SJCRH30 (cell line): ENCODE results near the gene SWT1. TPM values are rescaled to one million over a fixed set of nuclear protein-coding genes. Genes with fewer than 3 reads are reported as not detected.
"Not testable (repeated sequence)": the region's sequence is repeated elsewhere in the genome, so short reads cannot be mapped to it uniquely, and the experiment has no call there.

ENCODE experiments used
- DNase-seq, 2 experiments: peaks; one replicate each; pipeline ENCODE4 v3.0.0-alpha.2; 2015 to 2020
- H3K27ac ChIP-seq: fragments of 250-450 bp; sonication (Bioruptor Pico); 2 replicates; pipeline ENCODE4 v1.5.1; 2020; ENCODE audit warnings: mild to moderate bottlenecking, moderate library complexity
- H3K27me3 ChIP-seq: fragments of 250-450 bp; sonication (Bioruptor Pico); 2 replicates; pipeline ENCODE4 v1.5.1; 2020; ENCODE audit warnings: mild to moderate bottlenecking, moderate library complexity
- H3K36me3 ChIP-seq: fragments of 250-450 bp; sonication (Bioruptor Pico); 2 replicates; pipeline ENCODE4 v1.5.1; 2020; ENCODE audit warnings: mild to moderate bottlenecking, moderate library complexity
- H3K4me1 ChIP-seq: fragments of 250-450 bp; sonication (Bioruptor Pico); 2 replicates; pipeline ENCODE4 v1.5.1; 2020; ENCODE audit warnings: mild to moderate bottlenecking, moderate library complexity
- H3K4me3 ChIP-seq: fragments of 250-450 bp; sonication (Bioruptor Pico); 2 replicates; pipeline ENCODE4 v1.5.1; 2020; ENCODE audit warnings: mild to moderate bottlenecking, moderate library complexity
- H3K9me3 ChIP-seq: fragments of 250-450 bp; sonication (Bioruptor Pico); replicated peaks from 2 replicates; pipeline ENCODE4 v1.5.1; 2020; ENCODE audit warnings: mild to moderate bottlenecking, moderate library complexity
- total RNA-seq: library from RNA; depleted of rRNA; stranded (reverse); fragments of >200 nt; shearing (Covaris generic); gene quantifications from 2 replicates; pipeline ENCODE4 v1.2.3, GENCODE V29; 2014; rRNA removed

The SWT1 gene
- total RNA-seq, 1 experiment from 2014 or later: 5.0 TPM

- not testable (repeated sequence) for H3K27me3 ChIP-seq, DNase-seq, H3K36me3 ChIP-seq, H3K9me3 ChIP-seq, H3K4me1 ChIP-seq, H3K4me3 ChIP-seq, H3K27ac ChIP-seq
Measured at GRCh38 chr1:185321653-185322221, 164.8 kb downstream of the SWT1 start.

GRCh38 chr1:185322636-185323035 is 165.7 kb downstream of the SWT1 start:
- no peak for DNase-seq
- Histone ChIP-seq H3K4me3 (no peak overlapping the region), H3K27me3 (no peaks in the 10 kb centered on the region), H3K4me1 (no peaks in the 10 kb centered on the region), H3K36me3 (no peaks in the 10 kb centered on the region), H3K9me3 (no peaks in the 10 kb centered on the region), H3K27ac (no peak overlapping the region)

DNA sequence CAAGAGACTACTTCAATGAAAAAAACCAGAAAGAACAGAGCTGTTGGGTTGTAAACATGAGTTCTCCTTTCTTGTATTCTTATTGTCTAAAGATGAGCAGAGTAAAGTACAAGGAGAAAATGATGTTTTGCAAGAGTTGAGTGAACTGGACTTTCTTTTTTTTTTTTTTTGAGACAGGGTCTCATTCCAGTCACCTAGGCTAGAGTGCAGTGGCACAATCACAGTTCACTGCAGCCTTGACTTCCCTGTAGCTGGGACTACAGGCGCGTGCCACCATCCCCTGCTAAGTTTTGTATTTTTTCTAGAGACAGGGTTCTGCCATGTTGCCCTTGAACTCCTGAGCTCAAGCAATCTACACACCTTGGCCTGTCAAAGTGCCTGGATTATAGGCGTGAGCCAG is 167.2 kb downstream of the SWT1 start:
- no peaks in the 10 kb centered on the region for H3K9me3 ChIP-seq
- H3K27ac ChIP-seq: no peak overlapping the region
- H3K27me3 ChIP-seq: no peaks in the 10 kb centered on the region
- no peaks in the 10 kb centered on the region for H3K36me3 ChIP-seq
- no peak overlapping the region for H3K4me3 ChIP-seq
- no peak for DNase-seq
- H3K4me1 ChIP-seq: no peaks in the 10 kb centered on the region

- Histone ChIP-seq H3K27ac (no peak overlapping the region), H3K27me3 (no peaks in the 10 kb centered on the region), H3K36me3 (no peaks in the 10 kb centered on the region)
Measured at GRCh38 chr1:185325413-185325812, 168.4 kb downstream of the SWT1 start.

DNA sequence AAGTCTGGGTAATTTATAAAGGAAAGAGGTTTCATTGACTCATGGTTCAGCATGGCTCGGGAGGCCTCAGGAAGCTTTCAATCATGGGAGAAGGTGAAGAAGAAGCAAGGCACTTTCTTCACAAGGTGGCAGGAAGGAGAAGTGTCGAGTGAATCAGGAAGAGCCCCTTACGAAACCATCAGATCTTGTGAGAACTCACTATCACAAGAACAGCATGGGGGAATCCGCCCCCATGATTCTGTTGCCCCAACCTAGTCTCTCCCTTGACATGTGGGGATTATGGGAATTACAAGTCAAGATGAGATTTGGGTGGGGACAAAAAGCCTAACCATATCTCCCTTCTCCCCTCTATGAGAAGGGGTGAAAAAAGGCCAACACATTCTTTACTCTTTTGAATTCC is 171.3 kb downstream of the SWT1 start:
- Histone ChIP-seq H3K4me3 (no peak overlapping the region), H3K27me3 (no peaks in the 10 kb centered on the region), H3K9me3 (no peaks in the 10 kb centered on the region), H3K36me3 (no peaks in the 10 kb centered on the region), H3K27ac (no peak overlapping the region), H3K4me1 (no peaks in the 10 kb centered on the region)
- no peak for DNase-seq

More at GRCh38 chr1:185325413-185325812, 168.4 kb downstream of the SWT1 start:
- Histone ChIP-seq H3K9me3 (no peaks in the 10 kb centered on the region), H3K4me1 (no peaks in the 10 kb centered on the region), H3K4me3 (no peak overlapping the region)
- DNase-seq: no peak

DNA sequence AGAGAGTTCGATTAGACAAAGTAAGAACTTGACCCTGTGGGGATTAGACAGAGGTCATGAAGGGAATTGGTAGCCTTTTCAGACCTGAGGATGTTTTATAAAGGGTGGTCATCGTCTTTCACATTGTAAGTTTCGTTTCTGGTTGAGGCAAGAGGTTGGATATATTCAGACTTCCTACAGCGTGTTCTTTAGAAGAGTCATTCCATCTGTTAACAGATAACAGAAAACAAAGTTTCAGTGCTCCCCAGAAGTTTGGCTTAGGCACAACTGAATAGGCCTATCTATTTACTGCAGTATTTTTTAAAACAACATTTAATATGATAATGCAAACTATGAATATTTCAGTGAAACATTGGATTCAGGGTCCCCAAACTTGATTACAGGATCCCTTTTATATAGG is 177.2 kb downstream of the SWT1 start:
- no peak for DNase-seq
- Histone ChIP-seq H3K9me3 (no peaks in the 10 kb centered on the region), H3K27me3 (no peaks in the 10 kb centered on the region), H3K36me3 (no peaks in the 10 kb centered on the region), H3K4me3 (no peak overlapping the region), H3K27ac (no peak overlapping the region), H3K4me1 (no peaks in the 10 kb centered on the region)

GRCh38 chr1:185337246-185337645 is 180.3 kb downstream of the SWT1 start:
- H3K27me3 ChIP-seq: no peaks in the 10 kb centered on the region
- H3K4me1 ChIP-seq: no peaks in the 10 kb centered on the region
- no peak for DNase-seq
- H3K9me3 ChIP-seq: no peaks in the 10 kb centered on the region
- no peak overlapping the region for H3K27ac ChIP-seq
- H3K4me3 ChIP-seq: no peak overlapping the region
- no peaks in the 10 kb centered on the region for H3K36me3 ChIP-seq

- no peak for DNase-seq
- no peak overlapping the region for H3K4me3 ChIP-seq
- H3K27me3 ChIP-seq: no peaks in the 10 kb centered on the region
- H3K36me3 ChIP-seq: no peaks in the 10 kb centered on the region
- H3K27ac ChIP-seq: no peak overlapping the region
- H3K9me3 ChIP-seq: no peaks in the 10 kb centered on the region
- no peaks in the 10 kb centered on the region for H3K4me1 ChIP-seq
Measured at GRCh38 chr1:185338719-185339622, 182.0 kb downstream of the SWT1 start.

DNA sequence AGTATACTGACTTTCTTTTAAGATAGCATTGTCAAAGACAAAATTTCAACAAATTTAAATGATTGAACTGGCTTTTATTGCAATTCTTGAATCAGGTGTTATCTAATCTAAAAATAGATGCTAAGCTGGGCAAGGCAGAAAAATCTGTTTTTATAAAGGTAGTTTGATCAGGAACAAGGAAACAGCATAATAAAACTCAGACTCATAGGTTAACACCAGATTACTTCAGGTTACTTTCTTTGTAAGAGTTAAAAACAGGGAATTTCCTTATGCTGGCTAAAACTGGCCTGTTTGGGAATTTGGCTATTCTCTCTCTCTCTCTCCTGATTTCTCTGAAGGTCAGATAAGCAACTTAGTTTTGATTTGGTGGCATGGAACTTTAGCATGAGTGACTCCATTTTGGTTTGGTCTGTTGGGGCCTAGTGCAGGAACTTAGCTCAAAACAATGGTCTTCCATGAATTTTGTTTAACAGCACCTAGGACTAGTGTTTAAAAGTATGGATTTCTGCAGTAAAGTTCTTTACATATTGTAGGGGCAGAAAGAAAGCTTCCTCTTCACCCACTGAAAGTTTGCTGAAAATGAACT is 184.3 kb downstream of the SWT1 start:
- no peaks in the 10 kb centered on the region for H3K9me3 ChIP-seq
- H3K27ac ChIP-seq: no peak overlapping the region
- H3K36me3 ChIP-seq: no peaks in the 10 kb centered on the region
- no peaks in the 10 kb centered on the region for H3K27me3 ChIP-seq
- no peak overlapping the region for H3K4me3 ChIP-seq
- no peak for DNase-seq
- no peaks in the 10 kb centered on the region for H3K4me1 ChIP-seq

Other genes starting within 250 kb of the SWT1 start
- 0.46 and 0.59 TPM in 2 replicates for gene NIBAN1, start 182.7 kb upstream of the SWT1 start, total RNA-seq
- 30.0 TPM in 2 replicates for gene RNF2, start 111.6 kb upstream of the SWT1 start, total RNA-seq
- 21.7 and 25.6 TPM in 2 replicates for gene TRMT1L, start 214 bp upstream of the SWT1 start, total RNA-seq
- 49.9 and 63.5 TPM in 2 replicates for gene IVNS1ABP, start 160.1 kb downstream of the SWT1 start, total RNA-seq